Ishikawa (cell line): Measurements from ENCODE around the gene PAQR9.

Experiments used
- FOXM1 ChIP-seq: IDR thresholded peaks from 2 replicates; pipeline ENCODE4 v1.6.1; 2012; ENCODE audit warnings: low read depth, borderline replicate concordance
- NFIC ChIP-seq: IDR thresholded peaks from 2 replicates; pipeline ENCODE4 v1.6.1; 2012
- RAD21 ChIP-seq: IDR thresholded peaks from 2 replicates; pipeline ENCODE4 v1.6.1; 2012; ENCODE audit warnings: low read depth
- TF ChIP-seq, protein P1 (sequence below): IDR thresholded peaks from 2 replicates; pipeline ENCODE4 v1.6.1; 2012; ENCODE audit warnings: low read depth, mild to moderate bottlenecking
- TF ChIP-seq, protein P2 (sequence below): IDR thresholded peaks from 2 replicates; pipeline ENCODE4 v1.6.1; 2012

DNA sequence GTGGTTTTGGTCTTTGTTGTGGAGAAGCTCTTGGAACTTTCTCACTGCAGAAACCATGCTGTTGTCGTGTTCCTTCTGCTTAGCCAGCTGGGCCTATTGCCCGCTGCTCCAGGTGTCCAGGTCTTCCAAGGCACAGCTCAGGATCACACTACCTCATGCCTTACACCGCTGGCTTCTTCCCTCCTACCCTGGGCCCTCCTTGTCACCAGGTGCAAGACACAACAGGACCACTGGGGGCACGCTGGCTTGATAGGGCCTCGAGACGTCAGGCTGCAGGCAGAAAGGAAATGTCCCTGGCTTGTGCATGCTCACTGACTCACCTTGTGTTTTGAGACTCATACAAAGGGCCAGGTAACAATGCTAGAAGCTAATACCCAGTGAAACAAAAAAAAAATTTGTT is 32.3 kb downstream of the PAQR9 start:
- TF ChIP-seq NFIC (no peak), RAD21 (no peak; the same call in 1 of the 2 replicates), FOXM1 (no peak)
- TF ChIP-seq, protein P1, sequence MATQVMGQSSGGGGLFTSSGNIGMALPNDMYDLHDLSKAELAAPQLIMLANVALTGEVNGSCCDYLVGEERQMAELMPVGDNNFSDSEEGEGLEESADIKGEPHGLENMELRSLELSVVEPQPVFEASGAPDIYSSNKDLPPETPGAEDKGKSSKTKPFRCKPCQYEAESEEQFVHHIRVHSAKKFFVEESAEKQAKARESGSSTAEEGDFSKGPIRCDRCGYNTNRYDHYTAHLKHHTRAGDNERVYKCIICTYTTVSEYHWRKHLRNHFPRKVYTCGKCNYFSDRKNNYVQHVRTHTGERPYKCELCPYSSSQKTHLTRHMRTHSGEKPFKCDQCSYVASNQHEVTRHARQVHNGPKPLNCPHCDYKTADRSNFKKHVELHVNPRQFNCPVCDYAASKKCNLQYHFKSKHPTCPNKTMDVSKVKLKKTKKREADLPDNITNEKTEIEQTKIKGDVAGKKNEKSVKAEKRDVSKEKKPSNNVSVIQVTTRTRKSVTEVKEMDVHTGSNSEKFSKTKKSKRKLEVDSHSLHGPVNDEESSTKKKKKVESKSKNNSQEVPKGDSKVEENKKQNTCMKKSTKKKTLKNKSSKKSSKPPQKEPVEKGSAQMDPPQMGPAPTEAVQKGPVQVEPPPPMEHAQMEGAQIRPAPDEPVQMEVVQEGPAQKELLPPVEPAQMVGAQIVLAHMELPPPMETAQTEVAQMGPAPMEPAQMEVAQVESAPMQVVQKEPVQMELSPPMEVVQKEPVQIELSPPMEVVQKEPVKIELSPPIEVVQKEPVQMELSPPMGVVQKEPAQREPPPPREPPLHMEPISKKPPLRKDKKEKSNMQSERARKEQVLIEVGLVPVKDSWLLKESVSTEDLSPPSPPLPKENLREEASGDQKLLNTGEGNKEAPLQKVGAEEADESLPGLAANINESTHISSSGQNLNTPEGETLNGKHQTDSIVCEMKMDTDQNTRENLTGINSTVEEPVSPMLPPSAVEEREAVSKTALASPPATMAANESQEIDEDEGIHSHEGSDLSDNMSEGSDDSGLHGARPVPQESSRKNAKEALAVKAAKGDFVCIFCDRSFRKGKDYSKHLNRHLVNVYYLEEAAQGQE, result no peak
- TF ChIP-seq, protein P2, sequence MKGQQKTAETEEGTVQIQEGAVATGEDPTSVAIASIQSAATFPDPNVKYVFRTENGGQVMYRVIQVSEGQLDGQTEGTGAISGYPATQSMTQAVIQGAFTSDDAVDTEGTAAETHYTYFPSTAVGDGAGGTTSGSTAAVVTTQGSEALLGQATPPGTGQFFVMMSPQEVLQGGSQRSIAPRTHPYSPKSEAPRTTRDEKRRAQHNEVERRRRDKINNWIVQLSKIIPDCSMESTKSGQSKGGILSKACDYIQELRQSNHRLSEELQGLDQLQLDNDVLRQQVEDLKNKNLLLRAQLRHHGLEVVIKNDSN, result no peak
